GM20431 (cell line): ENCODE results near the gene TSEN2.

Experiments
- in situ Hi-C: fragments of 300-500 bp; cut with MseI, MboI; formaldehyde crosslinking; loops from one replicate; pipeline ENCODE4 v1.15.0; 2020; ENCODE audit warnings: low sequenced_read_pairs; ENCODE audit not compliant: unreplicated experiment

TSEN2 gene

GRCh38 chr3:12496453-12496761 is 12.1 kb downstream of the TSEN2 start:
- in situ Hi-C loops = no loop called here

DNA sequence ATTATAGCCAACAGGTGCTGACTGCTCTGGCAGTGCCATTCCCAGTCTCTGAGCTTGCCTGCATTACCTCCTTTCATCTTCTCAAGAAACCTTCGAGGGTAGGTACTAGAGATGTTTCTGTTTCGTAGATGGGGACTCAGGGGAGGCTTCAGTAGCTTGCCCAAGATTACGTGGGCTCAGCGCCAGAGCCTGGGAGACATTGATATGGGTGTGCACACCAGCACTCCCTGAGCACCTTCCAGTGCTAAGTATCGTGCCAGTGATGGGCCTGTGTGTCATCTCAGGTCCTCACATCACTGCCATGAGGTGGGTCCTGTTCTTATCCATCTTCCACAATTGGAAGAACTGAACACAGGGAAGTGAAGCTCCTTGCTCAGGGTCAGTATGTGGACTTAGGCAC is 15.2 kb downstream of the TSEN2 start:
- in situ Hi-C loops = no loop called here

DNA sequence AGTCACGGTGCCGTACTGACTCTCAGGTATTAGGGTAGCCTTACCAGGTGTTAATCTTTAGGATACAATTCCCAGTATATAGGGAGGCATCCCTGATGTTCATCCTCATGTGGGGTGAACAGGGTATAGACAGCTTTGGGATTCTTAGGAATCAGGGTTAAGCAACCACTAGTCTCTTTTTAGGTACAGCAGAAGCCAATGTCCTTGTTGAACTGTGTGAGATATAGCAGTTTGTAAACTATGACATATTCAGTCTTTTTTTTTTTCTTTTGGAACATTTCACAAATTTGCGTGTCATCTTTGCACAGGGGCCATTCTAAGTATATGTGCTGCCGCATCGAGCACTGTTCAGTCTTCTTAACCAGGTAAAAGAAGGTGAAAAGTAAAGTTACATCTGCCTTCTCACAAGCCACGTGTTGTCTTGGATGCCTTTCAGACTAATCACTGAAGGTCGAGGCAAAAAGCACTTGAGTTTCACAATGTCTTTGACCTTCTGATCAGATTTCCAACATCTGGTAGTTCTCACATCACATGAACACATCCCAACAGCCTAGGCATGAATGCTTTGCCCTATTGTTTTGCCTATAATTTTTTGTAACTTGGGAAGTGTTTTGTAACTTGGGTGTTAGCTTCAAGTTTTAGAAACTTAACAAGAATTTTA is 17.2 kb downstream of the TSEN2 start:
- in situ Hi-C loops = no loop called here

DNA sequence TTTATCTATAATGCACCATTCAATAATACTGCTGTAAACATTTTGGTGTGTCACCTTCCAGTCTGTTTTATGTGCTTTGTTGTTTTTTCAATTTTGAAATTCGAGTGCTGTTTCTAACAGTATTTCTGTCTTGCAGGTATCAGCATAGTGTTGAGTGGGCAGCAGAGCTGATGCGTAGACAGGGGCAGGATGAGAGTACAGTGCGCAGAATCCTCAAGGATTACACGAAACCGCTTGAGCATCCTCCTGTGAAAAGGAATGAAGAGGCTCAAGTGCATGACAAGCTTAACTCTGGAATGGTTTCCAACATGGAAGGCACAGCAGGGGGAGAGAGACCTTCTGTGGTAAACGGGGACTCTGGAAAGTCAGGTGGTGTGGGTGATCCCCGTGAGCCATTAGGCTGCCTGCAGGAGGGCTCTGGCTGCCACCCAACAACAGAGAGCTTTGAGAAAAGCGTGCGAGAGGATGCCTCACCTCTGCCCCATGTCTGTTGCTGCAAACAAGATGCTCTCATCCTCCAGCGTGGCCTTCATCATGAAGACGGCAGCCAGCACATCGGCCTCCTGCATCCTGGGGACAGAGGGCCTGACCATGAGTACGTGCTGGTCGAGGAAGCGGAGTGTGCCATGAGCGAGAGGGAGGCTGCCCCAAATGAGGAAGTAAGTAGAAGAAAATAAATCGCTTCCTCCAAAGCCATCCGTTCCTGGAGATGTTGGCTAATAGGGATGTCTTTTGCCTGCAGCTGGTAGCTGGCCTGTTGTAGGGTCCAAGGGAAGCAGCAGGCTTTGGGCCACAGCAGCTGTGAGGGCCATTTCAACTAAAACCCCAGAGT is 19.1 kb downstream of the TSEN2 start:
- in situ Hi-C loops = no loop called here

GRCh38 chr3:12506201-12506709 is 22.0 kb downstream of the TSEN2 start:
- in situ Hi-C loops = no loop called here

- in situ Hi-C loops = no loop called here
These were observed 23.5 kb downstream of the TSEN2 start for GRCh38 chr3:12507591-12508281.

DNA sequence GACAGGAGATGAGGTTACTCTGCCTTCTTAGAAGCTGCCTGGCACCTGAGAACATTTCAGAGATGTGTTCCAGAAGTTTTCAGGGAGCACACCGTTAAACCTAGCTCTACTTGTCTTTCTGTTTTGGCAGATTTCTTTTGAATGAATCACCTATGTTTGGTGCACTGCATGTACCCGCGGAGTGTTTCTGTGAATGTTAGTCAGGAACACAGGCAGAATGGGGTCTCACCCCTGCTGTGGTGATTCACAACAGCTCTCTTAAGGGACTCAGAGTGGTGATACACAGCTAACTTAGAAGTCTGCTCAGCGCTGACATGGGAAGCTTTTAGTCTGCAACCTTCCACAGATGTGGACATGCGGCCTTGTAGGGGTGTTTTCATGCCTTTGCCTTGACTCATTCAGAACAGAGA is 24.0 kb downstream of the TSEN2 start:
- in situ Hi-C loops = no loop called here

DNA sequence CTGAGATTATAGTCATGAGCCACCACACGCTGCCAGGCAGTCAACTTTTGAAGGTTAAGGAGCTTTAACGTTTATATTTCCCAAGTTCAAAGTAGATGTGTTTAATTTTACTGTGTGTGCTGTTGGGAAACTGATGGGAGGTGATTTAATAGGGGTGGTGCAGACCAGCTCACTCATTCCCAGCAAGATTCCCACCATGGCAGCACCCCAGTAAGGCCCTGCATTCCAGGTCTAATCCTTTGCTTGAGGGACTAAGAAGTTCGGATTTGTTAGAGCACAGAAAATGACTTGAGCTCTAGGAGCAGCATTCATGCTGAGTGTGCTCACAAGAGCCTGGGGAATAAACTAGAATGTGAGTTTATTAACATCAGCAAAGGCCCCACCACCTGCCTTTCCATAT is 25.2 kb downstream of the TSEN2 start:
- in situ Hi-C loops = no loop called here

DNA sequence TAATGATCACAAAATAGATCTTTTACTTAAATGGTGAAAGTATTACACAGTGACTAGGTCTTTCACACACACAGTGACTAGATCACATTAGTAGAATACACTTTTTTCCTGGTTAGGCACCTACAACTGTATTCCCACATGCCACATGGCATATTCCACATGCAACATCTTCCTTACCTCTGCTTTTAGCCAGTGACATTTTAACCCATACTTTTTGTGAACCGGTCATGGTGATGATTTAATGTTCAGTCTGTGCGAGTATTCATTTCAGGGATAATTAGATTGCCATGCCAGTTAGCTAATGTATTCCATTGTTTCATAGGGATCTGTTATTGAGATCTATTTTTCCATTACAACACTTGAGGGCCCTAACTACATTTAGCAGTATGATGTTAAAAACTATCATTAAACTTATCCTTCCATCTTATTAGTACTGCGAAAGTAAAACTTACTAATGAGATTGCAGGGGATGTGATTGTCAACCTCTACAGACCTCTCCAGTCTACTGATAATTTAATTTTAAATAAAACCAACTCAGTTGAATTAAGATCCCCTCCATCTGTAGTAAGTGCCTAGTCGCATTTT is 28.3 kb downstream of the TSEN2 start:
- in situ Hi-C loops = no loop called here

DNA sequence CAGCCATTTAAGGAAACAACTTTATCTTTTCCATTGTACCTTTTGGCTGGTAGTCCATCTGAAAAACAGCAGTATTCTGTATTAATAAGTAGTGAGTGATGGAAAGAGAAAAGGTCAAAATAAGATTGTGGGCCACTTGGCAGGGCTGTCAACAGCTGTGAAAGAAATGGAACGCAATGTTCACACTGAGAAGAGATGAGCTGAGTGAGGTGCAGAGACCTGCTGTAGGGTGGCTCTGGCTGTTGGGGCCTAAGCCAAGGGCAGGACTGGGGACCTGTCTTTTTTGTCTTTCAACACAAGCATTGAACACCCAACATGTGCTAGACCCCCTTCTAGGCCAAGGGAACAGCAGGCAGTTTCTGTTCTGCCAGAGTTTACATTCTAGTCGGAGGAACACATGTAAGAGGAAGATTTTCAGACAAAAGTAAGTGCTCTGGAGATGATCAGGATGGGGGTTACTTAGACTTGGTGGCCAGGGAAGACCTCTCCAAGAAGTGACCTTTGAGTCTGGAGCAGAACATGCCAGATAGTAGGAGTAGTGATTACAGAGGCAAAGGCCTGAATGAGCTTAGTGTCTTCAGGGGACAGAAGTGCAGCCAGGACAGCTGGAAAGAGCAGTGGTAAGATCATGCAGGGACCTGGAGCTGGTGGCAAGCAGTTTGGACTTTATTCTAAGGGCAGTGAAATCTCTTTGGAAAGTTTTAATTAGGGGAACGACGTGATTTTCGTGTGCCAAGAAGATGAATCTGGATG is 29.6 kb downstream of the TSEN2 start:
- in situ Hi-C loops = no loop called here

GRCh38 chr3:12515631-12516030 is 31.4 kb downstream of the TSEN2 start:
- in situ Hi-C loops = no loop called here

DNA sequence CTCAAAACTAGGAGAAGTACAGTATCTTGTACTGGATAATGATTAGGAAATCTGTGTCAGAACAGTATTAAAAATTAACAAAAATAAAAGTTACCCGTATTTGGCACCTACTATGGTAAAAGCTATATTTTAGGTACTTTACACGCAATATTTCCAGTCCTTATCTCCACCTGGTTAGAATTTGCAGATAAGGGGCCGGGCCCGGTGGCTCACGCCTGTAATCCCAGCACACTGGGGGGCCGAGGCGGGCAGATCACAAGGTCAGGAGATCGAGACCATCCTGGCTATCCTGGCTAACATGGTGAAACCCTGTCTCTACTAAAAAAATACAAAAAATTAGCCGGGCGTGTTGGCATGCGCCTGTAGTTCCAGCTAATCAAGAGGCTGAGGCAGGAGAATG is 32.6 kb downstream of the TSEN2 start:
- in situ Hi-C loops = no loop called here

DNA sequence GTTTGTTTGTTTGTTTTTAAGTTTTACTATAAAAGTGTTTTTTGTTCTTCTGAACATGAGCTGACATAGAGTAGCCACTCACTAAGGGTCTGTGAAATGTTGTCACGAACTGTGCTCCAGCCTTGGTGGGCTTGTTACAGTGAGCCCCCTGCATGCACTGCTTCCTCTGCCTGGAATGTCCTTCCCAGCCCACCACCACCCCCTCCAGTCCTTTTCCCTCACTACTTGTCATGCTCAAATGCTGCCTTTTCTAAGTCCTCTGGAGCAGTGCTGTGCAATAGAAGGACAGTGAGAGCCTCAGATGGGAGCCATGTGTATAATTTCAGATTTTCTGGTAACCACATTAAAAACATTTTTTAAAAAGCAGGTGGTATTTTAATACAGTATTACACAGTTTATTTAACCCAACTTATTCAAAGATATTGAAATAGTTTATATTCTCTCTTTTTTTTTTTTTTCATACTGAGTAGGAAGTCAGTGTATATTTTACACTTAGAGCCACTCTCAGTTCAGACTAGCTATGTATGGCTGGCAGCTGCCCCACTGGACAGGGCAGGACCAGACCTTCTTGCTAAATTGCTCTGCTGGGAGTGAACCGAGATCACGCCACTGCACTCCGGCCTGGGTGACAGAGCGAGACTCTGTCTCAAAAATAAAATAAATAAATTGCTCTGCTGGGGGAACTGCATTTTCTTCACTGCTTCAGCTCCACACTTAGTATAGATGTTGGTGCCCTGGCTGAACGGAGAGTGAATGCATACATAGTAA is 34.2 kb downstream of the TSEN2 start:
- in situ Hi-C loops = no loop called here

DNA sequence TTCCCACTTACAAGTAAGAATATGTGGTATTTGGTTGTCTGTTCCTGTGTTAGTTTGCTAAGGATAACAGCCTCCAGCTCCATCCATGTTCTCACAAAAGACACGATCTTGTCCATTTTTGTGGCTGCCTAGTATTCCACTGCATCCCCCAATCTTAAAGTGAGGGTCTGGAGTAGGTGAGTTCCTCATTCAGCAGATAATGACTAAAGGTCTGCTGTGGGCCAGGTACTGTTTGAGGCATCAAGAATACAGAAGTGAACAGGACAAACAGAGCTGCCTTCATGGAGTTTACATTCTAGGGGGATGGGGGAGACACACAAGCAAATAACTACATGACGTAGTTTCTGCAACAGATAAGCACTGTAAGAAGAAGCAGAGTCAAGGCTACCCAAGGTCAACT is 36.7 kb downstream of the TSEN2 start:
- in situ Hi-C loops = no loop called here

DNA sequence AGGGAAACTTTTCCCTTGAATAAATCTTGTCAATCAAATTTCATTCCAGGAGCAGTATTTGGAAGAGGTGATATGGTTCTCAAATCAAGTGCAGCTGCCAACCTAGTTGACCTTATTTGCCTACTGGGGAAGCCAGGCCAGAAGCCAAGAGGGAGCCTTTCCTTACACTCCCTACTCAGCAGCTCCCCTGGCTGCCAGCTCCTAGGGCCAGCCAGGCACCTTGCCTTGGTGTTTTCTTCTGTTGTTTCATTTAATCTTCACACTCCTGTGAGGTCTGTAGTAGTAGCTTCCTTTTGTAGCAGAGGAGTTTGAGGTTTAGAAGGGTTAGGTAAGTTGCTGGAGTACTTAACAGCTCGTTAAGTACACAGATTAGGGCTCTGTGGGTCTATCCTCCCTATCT is 38.4 kb downstream of the TSEN2 start:
- in situ Hi-C loops = no loop called here

GRCh38 chr3:12527757-12528143 is 43.5 kb downstream of the TSEN2 start:
- in situ Hi-C loops = no loop called here

DNA sequence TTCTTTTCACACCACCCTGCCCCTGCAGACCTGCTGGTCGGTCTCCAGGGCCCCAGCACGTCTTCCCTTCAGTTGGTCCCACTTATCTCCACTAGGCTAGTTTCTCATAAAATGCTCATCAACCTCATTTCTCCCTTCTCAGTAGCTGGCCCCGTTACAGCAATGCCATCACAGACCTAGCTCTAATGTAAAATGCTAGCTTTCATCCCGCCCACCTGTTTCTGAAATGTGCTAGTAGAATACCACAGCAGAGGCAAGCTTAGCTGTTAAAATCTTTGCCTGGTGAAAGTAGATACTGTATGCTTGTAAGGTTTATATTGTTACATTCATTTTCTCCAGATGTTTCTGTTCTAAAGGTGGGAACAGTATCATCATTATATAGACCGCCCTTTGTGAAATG is 47.9 kb downstream of the TSEN2 start:
- in situ Hi-C loops = no loop called here

GRCh38 chr3:12536423-12536822 is 52.1 kb downstream of the TSEN2 start:
- in situ Hi-C loops = no loop called here

GRCh38 chr3:12541625-12542024 is 57.3 kb downstream of the TSEN2 start:
- in situ Hi-C loops = no loop called here
